T-cell (primary cell): ENCODE measurements around the gene TRO. TPM values are rescaled to one million over a fixed set of nuclear protein-coding genes. Genes with fewer than 3 reads are reported as not detected.

Experiments used
- ATAC-seq, 4 experiments: fragments of 200-7000 bp in 3 of 4; fragments of 150-1000 bp in 1 of 4; cut with Tn5 transposase; replicated peaks in 1 of 4; 1 replicate in 3 of 4; 2 replicates in 1 of 4; pipeline ENCODE4 v1.10.0; 2021; ENCODE audit warnings: moderate library complexity in 3 of 4, mild to moderate bottlenecking in 2 of 4, moderate number of reproducible peaks in 1 of 4
- CTCF ChIA-PET, 2 donors: fragments of 300-600 bp; sonication (Branson Sonifier 250); formaldehyde crosslinking; loops; one replicate each; lab custom pipeline; 2022; ENCODE audit warnings: antibody characterized with exemption in 2 of 2; lab: Charles Lee
- POLR2A ChIA-PET, 2 donors: fragments of 300-600 bp; sonication (Branson Sonifier 250); formaldehyde crosslinking; loops; one replicate each; lab custom pipeline; 2022; ENCODE audit warnings: antibody characterized with exemption in 2 of 2; lab: Charles Lee
- DNase-seq, 35 experiments: peaks; one replicate each; pipeline versions ENCODE4 v3.0.0 to v3.0.0-alpha.2; 2013 to 2023
- H3K27ac ChIP-seq: one replicate; pipeline ENCODE4 v1.5.1; 2013; ENCODE audit warnings: low read length
- H3K27me3 ChIP-seq, 2 experiments: replicated peaks in 1 of 2; 1 replicate in 1 of 2; 2 replicates in 1 of 2; pipeline versions ENCODE4 v1.6.1 to v1.7.0; 2013; ENCODE audit warnings: low read length in 1 of 2, mixed read lengths in 1 of 2; ENCODE audit not compliant: control insufficient read depth in 2 of 2, insufficient read depth in 2 of 2; ENCODE audit errors: extremely low read depth in 1 of 2
- H3K36me3 ChIP-seq, 2 donors: 1 replicate in 1 of 2; 2 replicates in 1 of 2; pipeline versions ENCODE4 v1.6.1 to v1.7.0; 2013; ENCODE audit warnings: low read length in 1 of 2; ENCODE audit not compliant: control insufficient read depth in 2 of 2, insufficient read depth in 1 of 2; ENCODE audit errors: extremely low read depth in 1 of 2
- H3K4me1 ChIP-seq, 2 experiments: 1 replicate in 1 of 2; 2 replicates in 1 of 2; pipeline versions ENCODE4 v1.6.1 to v1.7.0; 2013; ENCODE audit warnings: low read length in 2 of 2, mixed read lengths in 1 of 2; ENCODE audit not compliant: insufficient read depth in 2 of 2, control insufficient read depth in 1 of 2; ENCODE audit errors: extremely low read depth in 1 of 2
- H3K4me3 ChIP-seq, 2 donors: 1 replicate in 1 of 2; 2 replicates in 1 of 2; pipeline versions ENCODE4 v1.5.1 to v1.7.0; 2013; ENCODE audit warnings: mild to moderate bottlenecking in 2 of 2, low read length in 1 of 2, moderate library complexity in 1 of 2; ENCODE audit not compliant: control insufficient read depth in 1 of 2; ENCODE audit errors: extremely low read depth in 1 of 2
- H3K9me3 ChIP-seq: 2 replicates; pipeline ENCODE4 v1.7.0; 2013
- H3K27ac Mint-ChIP-seq, 2 donors: one replicate each; pipeline ENCODE4 v1.8.0; 2020 to 2021; ENCODE audit warnings: mild to moderate bottlenecking in 2 of 2, mixed read lengths in 2 of 2
- H3K27me3 Mint-ChIP-seq, 2 donors: one replicate each; pipeline ENCODE4 v1.8.0; 2021 to 2022; ENCODE audit warnings: mixed read lengths in 2 of 2
- H3K36me3 Mint-ChIP-seq: one replicate; pipeline ENCODE4 v1.8.0; 2021; ENCODE audit warnings: mixed read lengths
- H3K4me1 Mint-ChIP-seq, 3 donors: one replicate each; pipeline ENCODE4 v1.8.0; 2020 to 2022; ENCODE audit warnings: mixed read lengths in 3 of 3, mild to moderate bottlenecking in 1 of 3
- H3K4me3 Mint-ChIP-seq, 3 donors: one replicate each; pipeline ENCODE4 v1.8.0; 2020 to 2022; ENCODE audit warnings: mild to moderate bottlenecking in 3 of 3, mixed read lengths in 3 of 3, moderate library complexity in 3 of 3
- H3K9me3 Mint-ChIP-seq, 3 donors: one replicate each; pipeline ENCODE4 v1.8.0; 2020 to 2022; ENCODE audit warnings: mixed read lengths in 3 of 3
- WGBS: methylation state at CpG from one replicate; pipeline ENCODE4 v1.1.5; 2013; ENCODE audit warnings: missing lambda C conversion rate; ENCODE audit not compliant: insufficient coverage; 5-methylcytosine and 5-hydroxymethylcytosine counted together
- total RNA-seq, 35 experiments: library from RNA in 6 of 35; stranded (reverse) in 6 of 35; fragments of 120-200 nt in 1 of 35; gene quantifications; one replicate each; pipeline versions ENCODE4 v1.2.1 to v1.2.4 and lab custom pipeline; 2013 to 2026

The TRO gene
- total RNA-seq, 5 donors from 2014 or later (not counting 1 experiment from before 2014, with no cell fraction given), result 0.68 to 3.0 (median 1.9) TPM

DNA sequence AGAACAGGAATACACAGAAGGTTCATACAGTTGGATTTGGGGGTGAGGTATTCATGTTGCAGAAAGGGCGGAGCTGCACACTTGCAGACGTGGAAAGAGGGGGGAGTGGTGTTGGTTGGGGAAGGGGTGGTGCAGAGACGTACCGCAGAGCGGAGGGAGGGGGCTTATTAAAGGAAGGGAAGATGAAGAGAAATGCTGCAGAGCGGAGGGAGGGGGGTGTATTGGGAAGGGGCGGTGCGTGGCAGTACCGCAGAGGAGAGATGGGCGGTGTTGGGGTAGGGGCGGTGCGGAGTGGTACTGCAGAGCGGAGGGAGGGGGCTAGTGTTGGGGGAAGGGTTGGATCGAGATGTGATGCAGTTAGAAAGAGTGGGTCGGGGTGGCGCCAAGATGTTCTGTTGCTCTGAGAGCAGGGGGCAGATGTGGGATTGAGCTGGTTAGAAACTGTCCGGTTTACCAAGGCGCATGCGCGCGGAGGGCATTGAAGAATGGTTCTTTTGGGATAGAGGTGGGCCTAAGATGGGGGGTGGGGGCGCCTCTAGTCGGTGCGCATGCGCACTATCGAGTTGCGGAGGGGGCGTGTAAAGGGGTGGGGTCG lies 900 bp downstream of the TRO start:
- Histone ChIP-seq H3K4me3 (peak overlapping the region; percentile 49 to 65), H3K27me3 (peaks cover 0 to 7% of the 10 kb centered on the region in 2 experiments), H3K36me3 (no peaks in the 10 kb centered on the region), H3K27ac (no peak overlapping the region), H3K4me1 (peaks cover 0 to 17% of the 10 kb centered on the region in 2 experiments), H3K9me3 (no peaks in the 10 kb centered on the region)
- ChIA-PET POLR2A (interaction anchor here in 1 of 2 donors (0.7 kb wide), 1 partner anchor 1196 kb away, joined by 4 read pairs; no protein-coding TSS in a partner anchor), CTCF (no interaction called here)
- Mint-ChIP-seq H3K4me3 (peak overlapping the region; percentile 77 to 85 (median 85)), H3K27me3 (peaks cover 3 to 5% of the 10 kb centered on the region in 2 donors), H3K9me3 (no peaks in the 10 kb centered on the region), H3K36me3 (no peaks in the 10 kb centered on the region), H3K4me1 (peaks cover 0 to 22% (median 17%) of the 10 kb centered on the region in 3 donors), H3K27ac (peak overlapping the region in 1 of 2 donors; percentile 59)
- DNase-seq, result peak in 32 of 35 experiments; percentile 4 to 63 (median 36)
- 1% methylated on average over 12 of the region's 29 CpGs for WGBS
- ATAC-seq, result peak; percentile 65 to 83 (median 70)

DNA sequence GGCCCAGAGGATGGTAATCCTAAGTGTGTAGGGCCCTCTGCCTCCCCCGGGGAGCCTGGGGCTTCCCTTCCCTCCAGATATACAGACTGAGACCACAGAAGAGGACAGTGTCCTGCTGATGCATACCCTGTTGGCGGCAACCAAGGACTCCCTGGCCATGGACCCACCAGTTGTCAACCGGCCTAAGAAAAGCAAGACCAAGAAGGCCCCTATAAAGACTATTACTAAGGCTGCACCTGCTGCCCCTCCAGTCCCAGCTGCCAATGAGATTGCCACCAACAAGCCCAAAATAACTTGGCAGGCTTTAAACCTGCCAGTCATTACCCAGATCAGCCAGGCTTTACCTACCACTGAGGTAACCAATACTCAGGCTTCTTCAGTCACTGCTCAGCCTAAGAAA lies 1.9 kb downstream of the TRO start:
- no peak overlapping the region for H3K27ac Mint-ChIP-seq
- H3K4me1 Mint-ChIP-seq, result peaks cover 0 to 22% (median 17%) of the 10 kb centered on the region in 3 donors
- no peak overlapping the region for H3K4me3 ChIP-seq
- no peaks in the 10 kb centered on the region for H3K9me3 ChIP-seq
- H3K27ac ChIP-seq, result no peak overlapping the region
- H3K9me3 Mint-ChIP-seq, result no peaks in the 10 kb centered on the region
- DNase-seq (no peak), ATAC-seq (no peak)
- H3K27me3 ChIP-seq, result peaks cover 0 to 7% of the 10 kb centered on the region in 2 experiments
- CTCF ChIA-PET, result no interaction called here
- H3K36me3 Mint-ChIP-seq, result no peaks in the 10 kb centered on the region
- WGBS, result no CpG with 5 or more reads among the region's 3 CpGs
- H3K27me3 Mint-ChIP-seq, result peaks cover 3 to 5% of the 10 kb centered on the region in 2 donors
- H3K4me3 Mint-ChIP-seq, result peak overlapping the region; percentile 77 to 85 (median 85)
- POLR2A ChIA-PET, result no interaction called here
- no peaks in the 10 kb centered on the region for H3K36me3 ChIP-seq
- H3K4me1 ChIP-seq, result peaks cover 0 to 17% of the 10 kb centered on the region in 2 experiments

DNA sequence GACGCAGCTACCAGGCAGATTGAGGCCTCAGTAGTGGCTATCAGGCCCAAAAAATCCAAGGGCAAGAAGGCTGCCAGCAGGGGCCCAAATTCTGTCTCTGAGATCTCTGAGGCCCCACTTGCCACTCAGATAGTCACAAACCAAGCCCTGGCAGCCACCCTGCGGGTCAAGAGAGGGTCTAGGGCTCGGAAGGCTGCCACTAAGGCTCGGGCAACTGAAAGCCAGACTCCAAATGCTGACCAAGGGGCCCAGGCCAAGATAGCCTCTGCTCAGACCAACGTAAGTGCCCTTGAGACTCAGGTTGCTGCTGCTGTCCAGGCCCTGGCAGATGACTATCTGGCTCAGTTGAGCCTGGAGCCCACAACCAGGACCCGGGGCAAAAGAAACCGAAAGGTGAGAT lies 2.8 kb downstream of the TRO start:
- H3K9me3 ChIP-seq, result no peaks in the 10 kb centered on the region
- Mint-ChIP-seq H3K4me1 (peaks cover 0 to 22% (median 17%) of the 10 kb centered on the region in 3 donors), H3K27ac (no peak overlapping the region), H3K36me3 (no peaks in the 10 kb centered on the region), H3K4me3 (no peak overlapping the region), H3K27me3 (peaks cover 3 to 5% of the 10 kb centered on the region in 2 donors), H3K9me3 (no peaks in the 10 kb centered on the region)
- CTCF ChIA-PET, result no interaction called here
- H3K36me3 ChIP-seq, result no peaks in the 10 kb centered on the region
- WGBS, result no CpG with 5 or more reads among the region's 7 CpGs
- ATAC-seq, result no peak
- H3K4me3 ChIP-seq, result no peak overlapping the region
- peaks cover 0 to 17% of the 10 kb centered on the region in 2 experiments for H3K4me1 ChIP-seq
- no peak overlapping the region for H3K27ac ChIP-seq
- DNase-seq, result no peak
- H3K27me3 ChIP-seq, result peaks cover 0 to 7% of the 10 kb centered on the region in 2 experiments
- POLR2A ChIA-PET, result interaction anchor here in 1 of 2 donors (0.7 kb wide), 1 partner anchor 79 kb away, joined by 3 read pairs; no protein-coding TSS in a partner anchor

DNA sequence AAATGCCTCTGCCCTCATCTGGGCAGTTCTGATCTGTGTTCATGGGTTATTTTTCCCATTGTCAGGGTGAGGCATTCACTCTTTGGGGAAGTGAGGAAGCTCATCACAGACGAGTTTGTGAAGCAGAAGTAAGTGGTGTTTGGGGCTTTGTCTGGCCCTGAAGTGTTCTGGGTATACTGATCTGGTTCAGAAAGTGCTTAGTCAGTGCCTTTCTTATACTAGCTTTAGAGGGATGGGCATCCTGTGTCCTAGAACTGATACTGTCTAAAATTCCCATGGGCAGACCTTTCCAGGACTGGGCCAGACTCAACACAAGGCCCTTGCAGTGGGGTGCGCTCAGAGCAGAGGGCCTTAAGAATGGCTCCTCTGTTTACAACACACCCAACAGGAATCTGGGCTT lies 6.4 kb downstream of the TRO start:
- ATAC-seq (no peak), DNase-seq (no peak)
- Histone ChIP-seq H3K27me3 (no peaks in the 10 kb centered on the region), H3K36me3 (no peaks in the 10 kb centered on the region), H3K4me3 (no peak overlapping the region), H3K4me1 (peaks cover 0 to 6% of the 10 kb centered on the region in 2 experiments), H3K9me3 (no peaks in the 10 kb centered on the region), H3K27ac (no peak overlapping the region)
- CTCF ChIA-PET, result no interaction called here
- H3K36me3 Mint-ChIP-seq, result no peaks in the 10 kb centered on the region
- no peaks in the 10 kb centered on the region for H3K9me3 Mint-ChIP-seq
- WGBS, result no CpG with 5 or more reads among the region's 2 CpGs
- peaks cover 0 to 4% (median 3%) of the 10 kb centered on the region in 3 donors for H3K4me1 Mint-ChIP-seq
- H3K27me3 Mint-ChIP-seq, result no peaks in the 10 kb centered on the region
- H3K4me3 Mint-ChIP-seq, result no peak overlapping the region
- POLR2A ChIA-PET, result no interaction called here
- H3K27ac Mint-ChIP-seq, result no peak overlapping the region

DNA sequence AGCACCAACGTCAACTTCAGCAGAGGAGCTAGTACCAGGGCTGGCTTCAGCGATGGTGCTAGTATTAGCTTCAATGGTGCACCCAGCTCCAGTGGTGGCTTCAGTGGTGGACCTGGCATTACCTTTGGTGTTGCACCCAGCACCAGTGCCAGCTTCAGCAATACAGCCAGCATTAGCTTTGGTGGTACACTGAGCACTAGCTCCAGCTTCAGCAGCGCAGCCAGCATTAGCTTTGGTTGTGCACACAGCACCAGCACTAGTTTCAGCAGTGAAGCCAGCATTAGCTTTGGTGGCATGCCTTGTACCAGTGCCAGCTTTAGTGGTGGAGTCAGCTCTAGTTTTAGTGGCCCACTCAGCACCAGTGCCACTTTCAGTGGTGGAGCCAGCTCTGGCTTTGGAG lies 8.3 kb downstream of the TRO start:
- ChIA-PET POLR2A (no interaction called here), CTCF (no interaction called here)
- H3K27me3 Mint-ChIP-seq, result no peaks in the 10 kb centered on the region
- H3K36me3 ChIP-seq, result no peaks in the 10 kb centered on the region
- H3K4me1 ChIP-seq, result no peaks in the 10 kb centered on the region
- no peaks in the 10 kb centered on the region for H3K36me3 Mint-ChIP-seq
- ATAC-seq (no peak), DNase-seq (no peak)
- H3K9me3 ChIP-seq, result no peaks in the 10 kb centered on the region
- no peak overlapping the region for H3K4me3 ChIP-seq
- no peak overlapping the region for H3K4me3 Mint-ChIP-seq
- no peaks in the 10 kb centered on the region for H3K9me3 Mint-ChIP-seq
- whole genome bisulfite sequencing, result 100% methylated on average over 2 of the region's 3 CpGs
- no peak overlapping the region for H3K27ac Mint-ChIP-seq
- H3K4me1 Mint-ChIP-seq, result no peaks in the 10 kb centered on the region
- no peak overlapping the region for H3K27ac ChIP-seq
- no peaks in the 10 kb centered on the region for H3K27me3 ChIP-seq

DNA sequence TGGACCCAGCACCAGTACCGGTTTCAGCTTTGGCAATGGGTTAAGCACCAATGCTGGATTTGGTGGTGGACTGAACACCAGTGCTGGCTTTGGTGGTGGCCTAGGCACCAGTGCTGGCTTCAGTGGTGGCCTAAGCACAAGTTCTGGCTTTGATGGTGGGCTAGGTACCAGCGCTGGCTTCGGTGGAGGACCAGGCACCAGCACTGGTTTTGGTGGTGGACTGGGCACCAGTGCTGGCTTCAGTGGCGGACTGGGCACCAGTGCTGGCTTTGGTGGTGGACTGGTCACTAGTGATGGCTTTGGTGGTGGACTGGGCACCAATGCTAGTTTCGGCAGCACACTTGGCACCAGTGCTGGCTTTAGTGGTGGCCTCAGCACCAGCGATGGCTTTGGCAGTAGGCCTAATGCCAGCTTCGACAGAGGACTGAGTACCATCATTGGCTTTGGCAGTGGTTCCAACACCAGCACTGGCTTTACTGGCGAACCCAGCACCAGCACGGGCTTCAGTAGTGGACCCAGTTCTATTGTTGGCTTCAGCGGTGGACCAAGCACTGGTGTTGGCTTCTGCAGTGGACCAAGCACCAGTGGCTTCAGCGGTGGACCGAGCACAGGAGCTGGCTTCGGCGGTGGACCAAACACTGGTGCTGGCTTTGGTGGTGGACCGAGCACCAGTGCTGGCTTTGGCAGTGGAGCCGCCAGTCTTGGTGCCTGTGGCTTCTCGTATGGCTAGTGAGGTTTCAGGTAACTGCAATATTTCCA lies 9.8 kb downstream of the TRO start:
- ChIA-PET POLR2A (no interaction called here), CTCF (no interaction called here)
- Histone ChIP-seq H3K4me1 (no peaks in the 10 kb centered on the region), H3K36me3 (no peaks in the 10 kb centered on the region), H3K27ac (no peak overlapping the region), H3K9me3 (no peaks in the 10 kb centered on the region), H3K27me3 (no peaks in the 10 kb centered on the region), H3K4me3 (no peak overlapping the region)
- Mint-ChIP-seq H3K4me1 (no peaks in the 10 kb centered on the region), H3K36me3 (no peaks in the 10 kb centered on the region), H3K9me3 (no peaks in the 10 kb centered on the region), H3K27me3 (no peaks in the 10 kb centered on the region), H3K4me3 (no peak overlapping the region), H3K27ac (no peak overlapping the region)
- WGBS, result 95% methylated on average over 9 of the region's 17 CpGs
- ATAC-seq (no peak), DNase-seq (no peak)
